ENCODE measurements around the gene S100G.

The S100G gene

GRCh38 chrX:16653424-16653823 is 3.5 kb downstream of the S100G start:
- TF ChIP-seq BHLHE40 (IDR thresholded peaks at IDR 0.05; ENCODE audit: borderline replicate concordance) (no peak), ARNT (IDR thresholded peaks at IDR 0.05) (no peak), LEF1 (IDR thresholded peaks at IDR 0.05; ENCODE audit: borderline replicate concordance) (no peak), ELF4 (IDR thresholded peaks at IDR 0.05) (no peak), HDGF (IDR thresholded peaks at IDR 0.05; ENCODE audit: borderline replicate concordance) (no peak), PKNOX1 (IDR thresholded peaks at IDR 0.05) (no peak), SP1 (IDR thresholded peaks at IDR 0.05) (no peak), L3MBTL2 (conservative IDR thresholded peaks at IDR 0.05) (no peak), CTBP1 (IDR thresholded peaks at IDR 0.05; ENCODE audit: borderline replicate concordance) (no peak), FOXK2 (IDR thresholded peaks at IDR 0.05) (no peak), FOXM1 (IDR thresholded peaks at IDR 0.05; ENCODE audit: borderline replicate concordance) (no peak), NFRKB (IDR thresholded peaks at IDR 0.05) (no peak), ZNF384 (IDR thresholded peaks at IDR 0.05) (no peak), FOXA1 (IDR thresholded peaks at IDR 0.05) (no peak), TARDBP (IDR thresholded peaks at IDR 0.05) (no peak), SUZ12 (IDR thresholded peaks at IDR 0.05) (no peak)
- ChIA-PET CTCF (no interaction called here), POLR2A (no interaction called here)
- DNase-seq (ENCODE audit: extremely low spot score): no peak

- CTCF ChIA-PET: no interaction called here
- TF ChIP-seq LEF1 (IDR thresholded peaks at IDR 0.05; ENCODE audit: borderline replicate concordance) (no peak), FOXM1 (IDR thresholded peaks at IDR 0.05; ENCODE audit: borderline replicate concordance) (no peak), ELF4 (IDR thresholded peaks at IDR 0.05) (no peak), NFRKB (IDR thresholded peaks at IDR 0.05) (no peak), SUZ12 (IDR thresholded peaks at IDR 0.05) (no peak), CTBP1 (IDR thresholded peaks at IDR 0.05; ENCODE audit: borderline replicate concordance) (no peak), TARDBP (IDR thresholded peaks at IDR 0.05) (no peak), L3MBTL2 (conservative IDR thresholded peaks at IDR 0.05) (no peak), FOXA1 (IDR thresholded peaks at IDR 0.05) (no peak), BHLHE40 (IDR thresholded peaks at IDR 0.05; ENCODE audit: borderline replicate concordance) (no peak), FOXK2 (IDR thresholded peaks at IDR 0.05) (no peak), PKNOX1 (IDR thresholded peaks at IDR 0.05) (no peak), SP1 (IDR thresholded peaks at IDR 0.05) (no peak), ARNT (IDR thresholded peaks at IDR 0.05) (no peak)
- POLR2A ChIA-PET: no interaction called here
- no peak for DNase-seq (ENCODE audit: extremely low spot score)
Observed at GRCh38 chrX:16654093-16654492, 4.1 kb downstream of the S100G start.

- CTCF ChIA-PET: no interaction called here
- DNase-seq (ENCODE audit: extremely low spot score): no peak
- POLR2A ChIA-PET: no interaction called here
- TF ChIP-seq TARDBP (IDR thresholded peaks at IDR 0.05): no peak
- TF ChIP-seq FOXK2 (IDR thresholded peaks at IDR 0.05): no peak
- TF ChIP-seq L3MBTL2 (conservative IDR thresholded peaks at IDR 0.05): no peak
- no peak for TF ChIP-seq FOXM1 (IDR thresholded peaks at IDR 0.05; ENCODE audit: borderline replicate concordance)
- no peak for TF ChIP-seq BHLHE40 (IDR thresholded peaks at IDR 0.05; ENCODE audit: borderline replicate concordance)
- TF ChIP-seq HDGF (IDR thresholded peaks at IDR 0.05; ENCODE audit: borderline replicate concordance): no peak
- no peak for TF ChIP-seq NFRKB (IDR thresholded peaks at IDR 0.05)
- no peak for TF ChIP-seq CTBP1 (IDR thresholded peaks at IDR 0.05; ENCODE audit: borderline replicate concordance)
- no peak for TF ChIP-seq SUZ12 (IDR thresholded peaks at IDR 0.05)
- no peak for TF ChIP-seq LEF1 (IDR thresholded peaks at IDR 0.05; ENCODE audit: borderline replicate concordance)
- no peak for TF ChIP-seq ARNT (IDR thresholded peaks at IDR 0.05)
- TF ChIP-seq FOXA1 (IDR thresholded peaks at IDR 0.05): no peak
- TF ChIP-seq PKNOX1 (IDR thresholded peaks at IDR 0.05): no peak
- no peak for TF ChIP-seq ELF4 (IDR thresholded peaks at IDR 0.05)
- TF ChIP-seq ZNF384 (IDR thresholded peaks at IDR 0.05): no peak
- no peak for TF ChIP-seq SP1 (IDR thresholded peaks at IDR 0.05)
Observed at GRCh38 chrX:16658284-16658683, 8.3 kb downstream of the S100G start.

- TF ChIP-seq ELF4 (IDR thresholded peaks at IDR 0.05) (no peak), TARDBP (IDR thresholded peaks at IDR 0.05) (no peak), HDGF (IDR thresholded peaks at IDR 0.05; ENCODE audit: borderline replicate concordance) (no peak)
- ChIA-PET POLR2A (no interaction called here), CTCF (no interaction called here)
Observed at GRCh38 chrX:16659321-16659720, 9.4 kb downstream of the S100G start.

GRCh38 chrX:16661495-16661894 is 11.5 kb downstream of the S100G start:
- CTCF ChIA-PET: no interaction called here

More at GRCh38 chrX:16659321-16659720, 9.4 kb downstream of the S100G start:
- DNase-seq (ENCODE audit: extremely low spot score): no peak

More at GRCh38 chrX:16661495-16661894, 11.5 kb downstream of the S100G start:
- no peak for DNase-seq (ENCODE audit: extremely low spot score)
- TF ChIP-seq LEF1 (IDR thresholded peaks at IDR 0.05; ENCODE audit: borderline replicate concordance): no peak
- no peak for TF ChIP-seq FOXM1 (IDR thresholded peaks at IDR 0.05; ENCODE audit: borderline replicate concordance)
- no peak for TF ChIP-seq FOXA1 (IDR thresholded peaks at IDR 0.05)
- no peak for TF ChIP-seq HDGF (IDR thresholded peaks at IDR 0.05; ENCODE audit: borderline replicate concordance)
- no peak for TF ChIP-seq SP1 (IDR thresholded peaks at IDR 0.05)
- TF ChIP-seq PKNOX1 (IDR thresholded peaks at IDR 0.05): no peak
- no peak for TF ChIP-seq ZNF384 (IDR thresholded peaks at IDR 0.05)
- TF ChIP-seq TARDBP (IDR thresholded peaks at IDR 0.05): no peak
- TF ChIP-seq FOXK2 (IDR thresholded peaks at IDR 0.05): no peak
- TF ChIP-seq ARNT (IDR thresholded peaks at IDR 0.05): no peak
- no peak for TF ChIP-seq L3MBTL2 (conservative IDR thresholded peaks at IDR 0.05)
- no peak for TF ChIP-seq ELF4 (IDR thresholded peaks at IDR 0.05)
- no peak for TF ChIP-seq NFRKB (IDR thresholded peaks at IDR 0.05)
- POLR2A ChIA-PET: no interaction called here

All from HEK293T (cell line).